Activated CD4-positive, alpha-beta T cell treated with anti-CD3 and anti-CD28 coated beads for 36 hours (primary cell): Measurements from ENCODE around the gene RAB43. TPM values are rescaled to one million over a fixed set of nuclear protein-coding genes. Genes with fewer than 3 reads are reported as not detected.
A peak's percentile ranks its signal among the peaks of the same experiment; 100 is the strongest.
"Not testable (repeated sequence)": the region's sequence is repeated elsewhere in the genome, so short reads cannot be mapped to it uniquely, and the experiment has no call there.

Experiments used
- ATAC-seq: fragments of 200-7000 bp; cut with Tn5 transposase; one replicate; pipeline ENCODE4 v1.10.0; 2021; ENCODE audit warnings: mild to moderate bottlenecking, moderate library complexity
- CTCF ChIA-PET: fragments of 350-600 bp; sonication (Branson Sonifier 250); formaldehyde crosslinking; loops from one replicate; lab custom pipeline; 2021; ENCODE audit warnings: antibody characterized with exemption; lab: Charles Lee
- POLR2A ChIA-PET: fragments of 350-600 bp; sonication (Branson Sonifier 250); formaldehyde crosslinking; loops from one replicate; lab custom pipeline; 2021; ENCODE audit warnings: antibody characterized with exemption, inconsistent platforms; lab: Charles Lee
- DNase-seq: peaks from one replicate; pipeline ENCODE4 v3.0.0-alpha.2; 2020
- H3K27ac Mint-ChIP-seq: one replicate; pipeline ENCODE4 v1.8.0; 2021; ENCODE audit warnings: mixed read lengths
- H3K27me3 Mint-ChIP-seq: one replicate; pipeline ENCODE4 v1.8.0; 2021; ENCODE audit warnings: mixed read lengths
- H3K36me3 Mint-ChIP-seq: one replicate; pipeline ENCODE4 v1.8.0; 2021; ENCODE audit warnings: low read depth, mixed read lengths
- H3K4me1 Mint-ChIP-seq: one replicate; pipeline ENCODE4 v1.8.0; 2021; ENCODE audit warnings: mixed read lengths
- H3K4me3 Mint-ChIP-seq: one replicate; pipeline ENCODE4 v1.8.0; 2021; ENCODE audit warnings: mild to moderate bottlenecking, moderate library complexity, mixed read lengths
- H3K9me3 Mint-ChIP-seq: one replicate; pipeline ENCODE4 v1.8.0; 2021; ENCODE audit warnings: low read depth, mixed read lengths
- intact Hi-C, 2 experiments: fragments of 100-400 bp; cut with DNase I in 1 of 2; cut with micrococcal nuclease in 1 of 2; formaldehyde crosslinking; loops; one replicate each; pipeline versions ENCODE4 v1.14.2 to v1.15.1; 2022 to 2024; cut with DNase I, micrococcal nuclease
- total RNA-seq, 2 experiments: library from RNA; stranded (reverse); gene quantifications; one replicate each; pipeline ENCODE4 v1.2.3, GENCODE V29; 2021

The RAB43 gene
- total RNA-seq, result 10 to 100 TPM; 32.1 to 51.8 TPM

DNA sequence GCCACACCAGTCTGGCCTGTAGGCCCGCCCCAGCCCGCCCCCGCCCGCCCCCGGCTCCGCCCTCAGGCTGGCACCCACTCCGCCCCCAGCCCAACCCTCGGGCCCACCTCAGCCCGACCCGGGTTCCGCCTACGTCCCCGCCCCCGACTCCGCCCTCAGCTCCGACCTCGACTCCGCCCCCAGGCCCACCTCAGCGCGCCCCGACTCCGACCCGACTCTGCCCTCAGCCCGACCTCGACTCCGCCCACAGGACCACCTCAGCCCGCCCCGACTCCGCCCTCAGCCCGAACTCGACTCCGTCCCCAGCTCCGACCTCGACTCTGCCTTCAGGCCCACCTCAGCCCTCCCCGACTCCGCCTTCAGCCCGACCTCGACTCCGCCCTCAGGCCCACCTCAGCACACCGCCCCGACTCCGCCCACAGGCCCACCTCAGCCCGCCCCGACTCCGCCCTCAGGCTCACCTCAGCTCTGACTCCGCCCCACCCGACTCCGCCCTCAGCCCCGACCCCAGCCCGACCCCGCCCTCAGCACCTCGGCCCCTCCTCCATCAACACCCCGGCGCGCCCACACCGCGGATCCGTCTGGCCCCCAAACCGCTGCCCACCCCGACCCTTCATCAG, at the start of gene RAB43:
TSS of gene RAB43 (minus strand) at position 13 of the 620 bp plus-strand sequence. CDS start 315 bp downstream, outside the sequence.
- DNase-seq (peak; percentile 90), ATAC-seq (peak; percentile 47)
- ChIA-PET POLR2A (interaction anchor here (0.7 to 1.9 kb wide), 5 partner anchors 16 to 244 kb away, joined by 3 to 10 read pairs (median 5); partner anchors contain the start of gene COPG1), CTCF (interaction anchor here (0.6 to 2.5 kb wide), 5 partner anchors 40 to 303 kb away, joined by 3 to 12 read pairs (median 5); no protein-coding TSS in a partner anchor)
- Mint-ChIP-seq H3K36me3 (peaks cover 33% of the 10 kb centered on the region), H3K27me3 (no peaks in the 10 kb centered on the region), H3K4me1 (peaks cover 33% of the 10 kb centered on the region), H3K27ac (peak within 1 kb of the TSS; percentile 95), H3K4me3 (peak within 1 kb of the TSS; percentile 91), H3K9me3 (no peaks in the 10 kb centered on the region)
- intact Hi-C loops, result loop anchor here (2.0 to 5.0 kb wide), 6 partner anchors 69 to 770 kb away; partner anchors contain the start of genes COPG1 (in 1 of the 2), IFT122 (in 1 of the 2) and TMCC1 (in 1 of the 2)

DNA sequence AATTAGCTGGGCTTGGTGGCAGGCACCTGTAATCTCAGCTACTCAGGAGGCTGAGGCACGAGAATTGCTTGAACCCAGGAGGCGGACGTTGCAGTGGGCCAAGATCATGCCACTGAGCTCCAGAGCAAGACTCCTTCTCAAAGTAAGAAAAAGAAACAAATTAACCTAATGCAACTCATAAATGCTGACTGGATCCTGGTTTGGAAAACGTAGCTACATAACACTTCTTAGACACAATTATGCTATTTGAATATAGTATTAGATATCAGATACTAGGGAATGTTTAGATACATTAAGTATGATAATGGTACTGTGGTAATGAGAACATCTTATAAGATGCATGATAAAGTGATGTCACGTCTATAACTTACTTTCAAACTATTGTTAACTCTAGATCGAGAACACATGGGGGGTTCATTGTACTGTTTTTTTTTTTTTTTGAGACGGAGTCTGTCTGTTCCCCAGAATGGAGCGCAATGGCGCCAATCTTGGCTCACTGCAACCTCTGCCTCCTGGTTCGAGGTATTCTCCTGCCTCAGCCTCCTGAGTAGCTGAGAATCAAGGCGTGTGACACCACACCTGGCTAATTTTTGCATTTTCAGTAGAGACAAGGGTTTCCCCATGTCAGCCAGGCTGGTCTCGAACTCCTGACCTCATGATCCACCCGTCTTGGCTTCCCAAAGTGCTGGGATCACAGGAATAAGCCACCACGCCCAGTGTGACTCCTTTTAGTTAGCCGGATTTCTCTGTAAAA, 45.2 kb upstream of the RAB43 start:
- CTCF ChIA-PET, result interaction anchor here (1.8 kb wide), 2 partner anchors 79 to 113 kb away, joined by 5 to 11 read pairs; no protein-coding TSS in a partner anchor
- DNase-seq (no peak), ATAC-seq (no peak)
- POLR2A ChIA-PET, result interaction anchor here (0.6 to 0.7 kb wide), 3 partner anchors 13 to 125 kb away, joined by 4 to 8 read pairs (median 7); no protein-coding TSS in a partner anchor
- Mint-ChIP-seq H3K9me3 (no peaks in the 10 kb centered on the region), H3K4me3 (no peak overlapping the region), H3K27ac (no peak overlapping the region), H3K27me3 (no peaks in the 10 kb centered on the region), H3K4me1 (peaks cover 19% of the 10 kb centered on the region), H3K36me3 (peaks cover 45% of the 10 kb centered on the region)
- intact Hi-C loops, result no loop called here

DNA sequence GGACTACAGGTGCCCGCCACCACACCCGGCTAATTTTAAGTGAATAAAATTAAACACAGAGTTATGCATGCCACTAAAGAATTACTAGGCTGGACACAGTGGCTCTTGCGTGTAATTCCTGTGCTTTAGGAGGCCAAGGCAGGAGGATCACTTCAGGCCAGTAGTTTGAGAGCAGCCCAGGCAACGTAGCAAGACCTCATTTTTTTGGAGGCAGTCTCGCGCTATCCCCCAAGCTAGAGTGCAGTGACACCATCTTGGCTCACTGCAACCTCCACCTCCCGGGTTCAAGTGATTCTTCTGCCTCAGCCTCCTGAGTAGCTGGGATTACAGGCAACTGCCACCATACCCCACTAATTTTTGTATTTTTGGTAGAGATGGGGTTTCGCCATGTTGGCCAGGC, 44.0 kb upstream of the RAB43 start:
- intact Hi-C loops, H3K27me3 Mint-ChIP-seq, H3K4me3 Mint-ChIP-seq, H3K27ac Mint-ChIP-seq, POLR2A ChIA-PET, DNase-seq, H3K9me3 Mint-ChIP-seq, ATAC-seq: not testable (repeated sequence)
- CTCF ChIA-PET, result interaction anchor here (1.8 kb wide), 1 partner anchor 80 kb away, joined by 5 read pairs; no protein-coding TSS in a partner anchor
- peaks cover 15% of the 10 kb centered on the region for H3K4me1 Mint-ChIP-seq
- peaks cover 36% of the 10 kb centered on the region for H3K36me3 Mint-ChIP-seq

DNA sequence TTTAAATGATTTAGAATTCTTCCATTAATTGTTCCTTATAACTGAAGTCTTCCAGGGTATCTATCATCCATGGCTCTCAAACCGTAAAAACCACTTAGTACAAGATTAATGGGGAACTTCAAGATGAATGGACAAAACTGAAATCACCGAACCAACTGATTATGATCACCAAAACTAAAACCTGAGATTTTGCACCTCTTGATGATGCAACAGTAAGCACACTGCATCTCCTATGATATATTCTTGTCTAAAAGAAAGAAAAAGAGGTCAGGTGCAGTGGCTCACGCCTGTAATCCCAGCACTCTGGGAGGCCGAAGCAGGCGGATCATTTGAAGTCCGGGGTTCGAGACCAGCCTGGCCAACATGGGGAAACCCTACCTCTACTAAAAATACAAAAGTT, 42.9 kb upstream of the RAB43 start:
- no peak for DNase-seq
- ATAC-seq, result no peak
- Mint-ChIP-seq H3K4me1 (peaks cover 21% of the 10 kb centered on the region), H3K4me3 (no peak overlapping the region), H3K9me3 (no peaks in the 10 kb centered on the region), H3K27ac (peak overlapping the region; percentile 31), H3K36me3 (peaks cover 26% of the 10 kb centered on the region), H3K27me3 (no peaks in the 10 kb centered on the region)
- POLR2A ChIA-PET, result no interaction called here
- intact Hi-C loops, result no loop called here
- CTCF ChIA-PET, result no interaction called here

DNA sequence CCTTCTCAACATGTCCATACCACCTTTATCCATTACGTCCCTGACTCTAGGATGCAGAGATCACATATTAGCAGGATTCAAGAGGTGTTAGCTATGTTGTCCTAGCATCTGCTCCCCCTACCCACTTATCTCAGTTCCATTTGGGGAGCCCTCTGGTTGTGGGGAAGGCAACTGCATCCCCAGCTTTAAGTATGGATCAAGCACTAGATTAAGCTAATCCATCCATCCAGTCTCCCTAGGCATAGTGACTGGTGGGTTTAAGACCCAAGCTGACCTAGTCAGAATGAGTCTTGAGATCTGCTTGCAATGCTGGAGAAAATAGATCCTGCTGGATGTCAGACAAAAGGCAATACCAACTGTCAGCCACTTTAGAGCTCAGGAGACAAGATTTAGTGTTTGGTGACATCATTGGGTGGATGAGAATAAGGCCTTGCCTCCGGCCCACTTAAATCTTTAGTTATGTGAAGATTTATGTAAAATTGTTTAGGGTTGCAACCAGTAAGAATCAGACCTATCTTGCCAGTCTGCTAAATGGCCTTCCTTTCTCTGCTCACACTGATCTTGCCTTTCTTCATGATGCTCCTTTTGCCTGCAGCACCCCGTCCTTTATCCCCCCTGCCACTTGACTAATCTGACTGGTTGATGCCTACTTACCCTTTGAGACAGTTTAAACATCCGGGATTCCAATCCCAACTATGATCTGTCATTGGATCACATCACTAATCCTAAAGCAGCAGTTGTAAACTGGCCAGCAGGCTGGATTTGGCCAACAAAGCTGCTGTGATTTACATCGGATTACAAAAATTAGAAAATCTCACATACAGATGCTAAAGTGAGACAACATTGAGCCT, 41.4 kb upstream of the RAB43 start:
- CTCF ChIA-PET, result interaction anchor here (0.6 to 3.7 kb wide), 23 partner anchors 8 to 277 kb away, joined by 3 to 49 read pairs (median 5); partner anchors contain the start of genes CFAP92, CNBP, COPG1 and IFT122

DNA sequence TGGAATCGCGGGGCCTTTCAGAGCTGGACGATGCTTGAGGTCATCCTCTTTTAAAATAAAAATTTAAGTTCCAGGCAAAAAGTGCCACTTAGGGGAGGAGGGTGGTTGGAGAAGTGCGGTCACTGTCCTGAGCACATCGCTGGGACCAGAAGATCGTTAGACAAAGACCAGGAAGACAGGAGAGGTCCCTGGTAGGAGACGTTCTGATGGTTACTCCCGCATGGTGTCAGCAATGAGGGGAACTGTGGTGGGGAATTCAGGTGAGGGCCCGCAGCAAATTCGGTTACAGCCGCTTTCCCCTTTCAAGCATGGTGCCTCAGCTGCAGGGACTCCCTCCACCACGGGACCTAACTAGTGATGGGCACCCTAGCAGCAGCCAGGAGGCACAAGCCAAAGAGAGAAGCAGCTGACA, 40.3 kb upstream of the RAB43 start:
- ATAC-seq (peak; percentile 16), DNase-seq (peak; percentile 54)
- peaks cover 30% of the 10 kb centered on the region for H3K4me1 Mint-ChIP-seq
- peak overlapping the region; percentile 93 for H3K4me3 Mint-ChIP-seq
- ChIA-PET POLR2A (interaction anchor here (0.6 to 1.9 kb wide), 5 partner anchors 9 to 135 kb away, joined by 3 to 6 read pairs (median 3); partner anchors contain the start of gene CNBP), CTCF (interaction anchor here (0.6 to 3.7 kb wide), 27 partner anchors 9 to 317 kb away, joined by 3 to 49 read pairs (median 4); partner anchors contain the start of genes CFAP92, CNBP, COPG1 and RAB43)
- H3K27me3 Mint-ChIP-seq, result no peaks in the 10 kb centered on the region
- no peaks in the 10 kb centered on the region for H3K9me3 Mint-ChIP-seq
- H3K36me3 Mint-ChIP-seq, result peaks cover 16% of the 10 kb centered on the region
- peak overlapping the region; percentile 98 for H3K27ac Mint-ChIP-seq
- intact Hi-C loops, result loop anchor here (1.0 kb wide), 15 partner anchors 20 to 543 kb away; partner anchors contain the start of genes COPG1 (in 2 of the 2), ACAD9 (in 1 of the 2), CFAP92 (in 1 of the 2) and CNBP (in 1 of the 2)

More for the DNA sequence above, 41.4 kb upstream of the RAB43 start:
- Mint-ChIP-seq H3K27me3 (no peaks in the 10 kb centered on the region), H3K4me1 (peaks cover 30% of the 10 kb centered on the region), H3K4me3 (peak overlapping the region; percentile 93), H3K9me3 (no peaks in the 10 kb centered on the region), H3K27ac (peak overlapping the region; percentile 98), H3K36me3 (peaks cover 24% of the 10 kb centered on the region)
- POLR2A ChIA-PET, result interaction anchor here (1.2 to 1.9 kb wide), 2 partner anchors 109 to 136 kb away, joined by 5 to 6 read pairs; no protein-coding TSS in a partner anchor
- ATAC-seq (no peak), DNase-seq (peak; percentile 24)
- intact Hi-C loops, result no loop called here

DNA sequence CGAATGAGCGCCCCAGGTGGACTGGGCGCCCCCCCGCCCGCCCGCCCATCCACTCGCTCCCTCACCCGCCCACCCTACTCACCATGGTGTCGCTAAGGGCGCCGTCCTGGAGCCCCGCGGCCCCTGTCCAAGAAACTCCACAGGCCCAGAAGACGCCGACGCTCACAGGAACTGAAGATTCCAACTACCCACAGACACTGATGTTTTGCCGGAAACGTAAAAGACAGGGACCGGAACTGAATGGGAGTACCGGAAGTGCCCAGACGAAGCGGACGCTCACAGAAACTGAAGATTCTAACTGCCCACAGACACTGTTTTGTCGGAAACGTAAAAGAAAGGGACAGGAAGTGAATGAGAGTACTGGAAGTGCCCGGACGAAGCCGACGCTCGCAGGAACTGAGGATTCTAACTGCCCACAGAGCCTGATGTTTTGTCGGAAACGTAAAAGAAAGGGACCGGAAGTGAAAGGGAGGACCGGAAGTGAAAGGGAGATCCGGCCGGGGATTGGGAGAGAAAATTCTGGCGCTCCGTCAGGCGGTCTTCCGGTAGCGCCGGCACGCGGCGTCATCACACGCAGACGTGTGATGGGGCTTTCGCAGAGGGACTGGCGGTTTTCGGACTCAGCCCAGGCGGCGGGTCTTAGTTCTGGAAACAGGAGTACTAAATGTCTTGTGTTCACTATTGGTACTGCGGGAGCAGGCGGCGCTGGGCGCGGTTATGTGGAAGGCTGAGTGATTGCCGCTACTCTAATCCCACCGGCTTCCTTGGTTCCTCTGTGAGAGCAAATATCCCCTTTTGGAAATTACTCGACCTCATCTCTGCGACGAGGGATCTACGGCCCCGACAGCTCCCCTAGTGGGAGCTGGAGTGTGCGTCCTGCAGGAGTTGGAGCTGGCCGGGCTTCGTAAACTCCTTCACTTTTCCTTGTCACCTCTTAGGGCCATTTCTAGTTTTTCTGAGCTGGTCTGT, 39.6 kb upstream of the RAB43 start, which contains the start of gene ISY1:
TSS of gene ISY1 (minus strand) at position 173 of the 969 bp plus-strand sequence. CDS start at position 85, 88 bp downstream.
- peaks cover 30% of the 10 kb centered on the region for H3K4me1 Mint-ChIP-seq
- intact Hi-C loops, result loop anchor here (1.0 kb wide), 15 partner anchors 21 to 542 kb away; partner anchors contain the start of genes COPG1 (in 2 of the 2), ACAD9 (in 1 of the 2), CFAP92 (in 1 of the 2) and CNBP (in 1 of the 2)
- H3K9me3 Mint-ChIP-seq, result no peaks in the 10 kb centered on the region
- ChIA-PET CTCF (interaction anchor here (0.6 to 3.7 kb wide), 28 partner anchors 10 to 316 kb away, joined by 3 to 49 read pairs (median 4); partner anchors contain the start of genes CFAP92, CNBP, COPG1 and RAB43), POLR2A (interaction anchor here (0.6 to 1.9 kb wide), 5 partner anchors 8 to 134 kb away, joined by 3 to 6 read pairs (median 3); partner anchors contain the start of gene CNBP)
- DNase-seq (peak; percentile 93), ATAC-seq (peak; percentile 81)
- H3K36me3 Mint-ChIP-seq, result peaks cover 15% of the 10 kb centered on the region
- peak within 1 kb of the TSS; percentile 98 for H3K27ac Mint-ChIP-seq
- H3K4me3 Mint-ChIP-seq, result peak within 1 kb of the TSS; percentile 93
- H3K27me3 Mint-ChIP-seq, result no peaks in the 10 kb centered on the region

DNA sequence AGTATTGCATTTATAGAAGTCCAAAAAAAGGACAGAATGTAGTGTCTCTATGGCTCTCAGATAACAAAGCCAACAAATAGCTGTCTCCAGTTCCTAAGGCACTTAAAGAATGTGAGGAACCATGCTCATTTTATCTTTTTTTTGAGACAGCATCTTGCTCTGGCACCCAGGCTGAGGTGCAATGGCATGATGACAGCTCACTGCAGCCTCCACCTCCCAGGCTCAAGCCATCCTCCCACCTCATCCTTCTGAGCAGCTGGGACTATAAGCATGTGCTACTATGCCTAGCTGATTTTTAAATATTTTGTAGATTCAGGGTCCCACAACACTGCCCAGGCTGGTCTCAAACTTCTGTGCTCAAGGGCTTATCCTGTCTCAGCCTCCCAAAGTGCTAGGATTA, 23.2 kb upstream of the RAB43 start:
- Mint-ChIP-seq H3K4me3 (no peak overlapping the region), H3K27me3 (no peaks in the 10 kb centered on the region), H3K4me1 (no peaks in the 10 kb centered on the region), H3K27ac (no peak overlapping the region), H3K36me3 (peaks cover 24% of the 10 kb centered on the region), H3K9me3 (no peaks in the 10 kb centered on the region)
- intact Hi-C loops, result no loop called here
- POLR2A ChIA-PET, result interaction anchor here (0.7 kb wide), 1 partner anchor 364 kb away, joined by 6 read pairs; no protein-coding TSS in a partner anchor
- DNase-seq (no peak), ATAC-seq (no peak)
- CTCF ChIA-PET, result interaction anchor here (0.5 to 1.0 kb wide), 2 partner anchors 173 to 277 kb away, joined by 3 to 4 read pairs; no protein-coding TSS in a partner anchor

DNA sequence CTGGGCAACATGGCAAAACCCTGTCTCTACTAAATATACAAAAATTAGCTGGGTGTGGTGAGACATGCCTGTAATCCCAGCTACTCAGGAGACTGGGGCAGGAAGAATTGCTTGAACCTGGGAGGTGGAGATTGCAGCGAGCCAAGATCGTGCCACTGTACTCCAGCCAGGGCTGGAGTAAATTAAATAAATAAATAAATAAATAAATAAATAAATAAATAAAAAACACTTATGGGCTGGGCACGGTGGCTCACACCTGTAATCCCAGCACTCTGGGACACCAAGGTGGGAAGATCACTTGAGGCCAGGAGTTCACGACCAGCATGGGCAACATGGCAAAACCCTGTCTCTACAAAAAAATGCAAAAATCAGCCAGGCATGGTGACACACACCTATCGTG, 19.4 kb upstream of the RAB43 start:
- POLR2A ChIA-PET, H3K4me3 Mint-ChIP-seq, H3K27ac Mint-ChIP-seq, H3K4me1 Mint-ChIP-seq, intact Hi-C loops, CTCF ChIA-PET, H3K9me3 Mint-ChIP-seq, ATAC-seq, DNase-seq, H3K27me3 Mint-ChIP-seq: not testable (repeated sequence)
- peaks cover 17% of the 10 kb centered on the region for H3K36me3 Mint-ChIP-seq
